ENCODE data around the gene RXFP1.
"Not testable (repeated sequence)": the region's sequence is repeated elsewhere in the genome, so short reads cannot be mapped to it uniquely, and the experiment has no call there.

RXFP1 gene

GRCh38 chr4:158644760-158645159 is 123.1 kb downstream of the RXFP1 start:
- Histone ChIP-seq H3K36me3 (ENCODE audit: control insufficient read depth, insufficient read depth, low read length) (no peaks in the 10 kb centered on the region), H3K27me3 (replicated peaks; ENCODE audit: control insufficient read depth, insufficient read depth, low read length) (no peaks in the 10 kb centered on the region), H3K4me3 (replicated peaks; ENCODE audit: low read depth, low read length) (no peak overlapping the region)
- no peak for DNase-seq (ENCODE audit: extremely low read depth, insufficient read length)
- TF ChIP-seq CTCF (IDR thresholded peaks at IDR 0.05; ENCODE audit: insufficient read depth, low read length, poor library complexity, severe bottlenecking), result no peak

- TF ChIP-seq CTCF (IDR thresholded peaks at IDR 0.05; ENCODE audit: insufficient read depth, low read length, poor library complexity, severe bottlenecking), result no peak
- Histone ChIP-seq H3K27me3 (replicated peaks; ENCODE audit: control insufficient read depth, insufficient read depth, low read length) (no peaks in the 10 kb centered on the region), H3K4me3 (replicated peaks; ENCODE audit: low read depth, low read length) (no peak overlapping the region), H3K36me3 (ENCODE audit: control insufficient read depth, insufficient read depth, low read length) (no peaks in the 10 kb centered on the region)
- no peak for DNase-seq (ENCODE audit: extremely low read depth, insufficient read length)
Observed at GRCh38 chr4:158649111-158649680, 127.5 kb downstream of the RXFP1 start.

GRCh38 chr4:158652920-158653319 is 131.2 kb downstream of the RXFP1 start:
- DNase-seq (ENCODE audit: extremely low read depth, insufficient read length), result no peak
- Histone ChIP-seq H3K36me3 (ENCODE audit: control insufficient read depth, insufficient read depth, low read length) (no peaks in the 10 kb centered on the region), H3K27me3 (replicated peaks; ENCODE audit: control insufficient read depth, insufficient read depth, low read length) (no peaks in the 10 kb centered on the region), H3K4me3 (replicated peaks; ENCODE audit: low read depth, low read length) (no peak overlapping the region)
- no peak for TF ChIP-seq CTCF (IDR thresholded peaks at IDR 0.05; ENCODE audit: insufficient read depth, low read length, poor library complexity, severe bottlenecking)

GRCh38 chr4:158656439-158656838 is 134.8 kb downstream of the RXFP1 start:
- Histone ChIP-seq H3K27me3 (replicated peaks; ENCODE audit: control insufficient read depth, insufficient read depth, low read length) (no peaks in the 10 kb centered on the region), H3K36me3 (ENCODE audit: control insufficient read depth, insufficient read depth, low read length) (no peaks in the 10 kb centered on the region), H3K4me3 (replicated peaks; ENCODE audit: low read depth, low read length) (no peak overlapping the region)
- no peak for DNase-seq (ENCODE audit: extremely low read depth, insufficient read length)
- TF ChIP-seq CTCF (IDR thresholded peaks at IDR 0.05; ENCODE audit: insufficient read depth, low read length, poor library complexity, severe bottlenecking), result no peak

GRCh38 chr4:158657291-158657690 is 135.6 kb downstream of the RXFP1 start:
- no peaks in the 10 kb centered on the region for H3K36me3 ChIP-seq (ENCODE audit: control insufficient read depth, insufficient read depth, low read length)
- H3K4me3 ChIP-seq (replicated peaks; ENCODE audit: low read depth, low read length), result no peak overlapping the region
- TF ChIP-seq CTCF (IDR thresholded peaks at IDR 0.05; ENCODE audit: insufficient read depth, low read length, poor library complexity, severe bottlenecking), result no peak
- no peak for DNase-seq (ENCODE audit: extremely low read depth, insufficient read length)
- H3K27me3 ChIP-seq (replicated peaks; ENCODE audit: control insufficient read depth, insufficient read depth, low read length), result no peaks in the 10 kb centered on the region

- H3K36me3 ChIP-seq (ENCODE audit: control insufficient read depth, insufficient read depth, low read length); H3K4me3 ChIP-seq (replicated peaks; ENCODE audit: low read depth, low read length); DNase-seq (ENCODE audit: extremely low read depth, insufficient read length); H3K27me3 ChIP-seq (replicated peaks; ENCODE audit: control insufficient read depth, insufficient read depth, low read length): not testable (repeated sequence)
Observed at GRCh38 chr4:158663255-158663654, 141.6 kb downstream of the RXFP1 start.

GRCh38 chr4:158663707-158664625 is 142.3 kb downstream of the RXFP1 start:
- H3K4me3 ChIP-seq (replicated peaks; ENCODE audit: low read depth, low read length); H3K27me3 ChIP-seq (replicated peaks; ENCODE audit: control insufficient read depth, insufficient read depth, low read length); DNase-seq (ENCODE audit: extremely low read depth, insufficient read length); H3K36me3 ChIP-seq (ENCODE audit: control insufficient read depth, insufficient read depth, low read length): not testable (repeated sequence)
